ENCODE measurements around the gene TOX2.

Gene TOX2

DNA sequence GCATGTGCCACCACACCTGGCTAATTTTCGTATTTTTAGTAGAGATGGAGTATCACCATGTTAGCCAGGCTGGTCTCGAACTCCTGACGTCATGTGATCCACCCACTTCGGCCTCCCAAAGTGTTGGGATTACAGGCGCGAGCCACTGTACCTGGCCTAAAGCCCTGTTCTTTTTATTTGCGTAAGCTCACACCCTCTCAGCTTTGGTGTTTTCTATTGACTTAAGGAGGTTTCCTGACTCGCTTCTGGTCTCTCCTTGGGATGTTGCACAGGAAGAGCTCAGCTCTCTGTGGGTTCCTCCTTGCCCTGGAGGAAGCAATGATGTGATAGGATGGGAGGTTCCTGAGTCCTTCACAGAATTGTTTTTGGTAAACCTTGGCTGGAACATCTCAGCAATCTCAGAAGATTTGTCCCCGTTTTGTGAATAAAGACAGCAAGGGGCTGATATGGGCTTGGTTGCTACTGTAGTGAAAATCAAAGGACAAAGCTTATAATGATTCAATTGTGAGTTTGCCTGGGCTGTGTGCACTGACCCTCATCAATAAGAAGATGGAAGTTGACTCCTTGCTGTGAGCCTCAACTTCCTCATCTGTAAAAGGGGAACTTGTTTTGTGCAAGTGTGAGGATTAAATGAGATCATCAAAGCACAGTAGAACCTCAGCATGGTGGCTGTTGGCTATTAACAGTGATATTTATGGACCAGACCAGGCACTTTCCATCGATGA lies 27.0 kb downstream of the TOX2 start:
- Histone ChIP-seq H3K9me3 (ENCODE audit: control insufficient read depth, low read length) (no peaks in the 10 kb centered on the region), H3K4me1 (peaks cover 23% of the 10 kb centered on the region), H3K36me3 (ENCODE audit: control insufficient read depth, insufficient read depth, low read length) (no peaks in the 10 kb centered on the region), H2AFZ (no peak overlapping the region), H3K79me2 (no peaks in the 10 kb centered on the region), H3K27me3 (ENCODE audit: control insufficient read depth, insufficient read depth, low read length) (no peaks in the 10 kb centered on the region), H3K4me3 (ENCODE audit: low read depth, low read length) (no peak overlapping the region), H3K9ac (no peak overlapping the region), H3K27ac (peak overlapping the region; percentile 43), H3K4me2 (ENCODE audit: low read length) (no peak overlapping the region)
- TF ChIP-seq, protein P1, sequence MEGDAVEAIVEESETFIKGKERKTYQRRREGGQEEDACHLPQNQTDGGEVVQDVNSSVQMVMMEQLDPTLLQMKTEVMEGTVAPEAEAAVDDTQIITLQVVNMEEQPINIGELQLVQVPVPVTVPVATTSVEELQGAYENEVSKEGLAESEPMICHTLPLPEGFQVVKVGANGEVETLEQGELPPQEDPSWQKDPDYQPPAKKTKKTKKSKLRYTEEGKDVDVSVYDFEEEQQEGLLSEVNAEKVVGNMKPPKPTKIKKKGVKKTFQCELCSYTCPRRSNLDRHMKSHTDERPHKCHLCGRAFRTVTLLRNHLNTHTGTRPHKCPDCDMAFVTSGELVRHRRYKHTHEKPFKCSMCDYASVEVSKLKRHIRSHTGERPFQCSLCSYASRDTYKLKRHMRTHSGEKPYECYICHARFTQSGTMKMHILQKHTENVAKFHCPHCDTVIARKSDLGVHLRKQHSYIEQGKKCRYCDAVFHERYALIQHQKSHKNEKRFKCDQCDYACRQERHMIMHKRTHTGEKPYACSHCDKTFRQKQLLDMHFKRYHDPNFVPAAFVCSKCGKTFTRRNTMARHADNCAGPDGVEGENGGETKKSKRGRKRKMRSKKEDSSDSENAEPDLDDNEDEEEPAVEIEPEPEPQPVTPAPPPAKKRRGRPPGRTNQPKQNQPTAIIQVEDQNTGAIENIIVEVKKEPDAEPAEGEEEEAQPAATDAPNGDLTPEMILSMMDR (IDR thresholded peaks at IDR 0.05) = no peak

DNA sequence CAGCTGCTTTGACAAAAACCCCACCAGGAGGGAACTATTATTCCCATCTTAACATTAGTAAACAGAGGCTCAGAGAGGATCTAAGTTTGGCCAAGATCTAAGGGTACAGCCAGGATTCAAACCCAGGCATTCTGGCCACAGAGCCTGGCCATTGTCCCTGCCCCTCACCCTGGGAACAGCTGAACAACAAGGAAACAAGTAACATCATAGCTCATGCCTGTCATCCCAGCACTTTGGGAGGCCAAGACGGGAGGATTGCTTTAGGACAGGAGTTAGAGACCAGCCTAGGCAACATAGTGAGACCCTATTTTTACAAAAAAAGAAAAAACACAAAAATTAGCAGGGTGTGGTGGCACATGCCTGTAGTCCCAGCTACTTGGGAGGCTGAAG lies 27.5 kb downstream of the TOX2 start:
- H3K27ac ChIP-seq = peak overlapping the region; percentile 43

DNA sequence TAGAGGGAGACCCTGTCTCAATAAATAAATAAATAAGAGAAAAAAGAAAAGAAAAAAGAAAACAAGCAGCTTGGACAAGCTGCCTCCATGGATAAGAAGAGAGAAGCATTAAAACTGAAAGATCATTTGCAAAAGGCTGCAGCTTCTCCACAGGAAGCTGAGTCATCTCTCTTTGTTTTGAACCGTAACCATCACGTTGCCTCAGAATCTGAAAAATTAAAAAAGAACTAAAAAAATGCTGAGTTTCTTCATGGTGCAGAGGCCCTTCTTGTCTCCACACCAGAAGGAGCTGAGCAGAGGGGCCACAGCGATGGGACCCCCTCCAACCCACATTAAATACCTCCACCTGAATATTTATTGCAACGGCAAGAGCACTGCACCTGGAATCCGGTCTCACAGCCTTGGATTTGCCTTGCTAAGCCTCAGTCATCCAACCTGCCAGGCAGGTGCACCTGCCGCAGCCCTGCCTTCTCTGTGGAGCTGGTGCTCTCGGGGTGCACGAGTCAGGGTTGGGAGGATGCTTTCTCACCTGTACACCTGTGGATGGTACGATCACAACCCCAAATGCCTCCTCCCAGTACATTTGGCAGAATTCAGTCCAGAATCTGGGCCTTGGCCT lies 28.1 kb downstream of the TOX2 start:
- Histone ChIP-seq H2AFZ (no peak overlapping the region), H3K4me3 (ENCODE audit: low read depth, low read length) (no peak overlapping the region), H3K4me1 (peaks cover 23% of the 10 kb centered on the region), H3K9me3 (ENCODE audit: control insufficient read depth, low read length) (no peaks in the 10 kb centered on the region), H3K27ac (peak overlapping the region; percentile 34), H3K79me2 (no peaks in the 10 kb centered on the region), H3K9ac (no peak overlapping the region), H3K27me3 (ENCODE audit: control insufficient read depth, insufficient read depth, low read length) (no peaks in the 10 kb centered on the region), H3K4me2 (ENCODE audit: low read length) (no peak overlapping the region), H3K36me3 (ENCODE audit: control insufficient read depth, insufficient read depth, low read length) (no peaks in the 10 kb centered on the region)
- TF ChIP-seq, protein P1 (IDR thresholded peaks at IDR 0.05) = no peak

More for the DNA sequence above, 27.5 kb downstream of the TOX2 start:
- peaks cover 23% of the 10 kb centered on the region for H3K4me1 ChIP-seq
- H2AFZ ChIP-seq = no peak overlapping the region
- TF ChIP-seq, protein P1 (IDR thresholded peaks at IDR 0.05) = no peak
- H3K4me2 ChIP-seq (ENCODE audit: low read length) = no peak overlapping the region
- H3K27me3 ChIP-seq (ENCODE audit: control insufficient read depth, insufficient read depth, low read length) = no peaks in the 10 kb centered on the region
- H3K79me2 ChIP-seq = no peaks in the 10 kb centered on the region
- no peak overlapping the region for H3K9ac ChIP-seq
- H3K36me3 ChIP-seq (ENCODE audit: control insufficient read depth, insufficient read depth, low read length) = no peaks in the 10 kb centered on the region
- no peak overlapping the region for H3K4me3 ChIP-seq (ENCODE audit: low read depth, low read length)
- no peaks in the 10 kb centered on the region for H3K9me3 ChIP-seq (ENCODE audit: control insufficient read depth, low read length)

DNA sequence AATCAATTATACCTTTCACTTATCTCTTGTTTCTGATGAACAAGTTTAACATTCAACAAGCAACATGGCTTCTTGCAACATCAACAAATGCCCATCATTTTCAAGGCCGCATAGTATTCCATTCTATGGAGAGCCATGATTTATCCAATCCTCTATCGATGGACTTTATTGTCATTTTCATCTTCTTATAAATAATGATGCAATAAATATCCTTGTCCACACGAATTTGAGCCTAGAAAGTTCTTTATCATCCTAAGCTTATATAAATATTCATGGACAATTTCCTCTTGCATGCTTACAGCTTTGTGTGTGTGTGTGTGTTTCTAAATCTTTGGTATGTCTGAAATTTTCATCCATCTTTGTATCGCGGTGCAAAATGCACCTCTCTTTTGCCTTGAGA lies 29.1 kb downstream of the TOX2 start:
- Histone ChIP-seq H2AFZ (no peak overlapping the region), H3K4me1 (peaks cover 21% of the 10 kb centered on the region), H3K27ac (no peak overlapping the region), H3K9ac (no peak overlapping the region), H3K79me2 (no peaks in the 10 kb centered on the region), H3K4me3 (ENCODE audit: low read depth, low read length) (no peak overlapping the region), H3K36me3 (ENCODE audit: control insufficient read depth, insufficient read depth, low read length) (no peaks in the 10 kb centered on the region), H3K4me2 (ENCODE audit: low read length) (no peak overlapping the region), H3K27me3 (ENCODE audit: control insufficient read depth, insufficient read depth, low read length) (no peaks in the 10 kb centered on the region), H3K9me3 (ENCODE audit: control insufficient read depth, low read length) (no peaks in the 10 kb centered on the region)
- TF ChIP-seq, protein P1 (IDR thresholded peaks at IDR 0.05) = no peak

Data from parathyroid adenoma (tissue), 2 donors.